GM15510 (cell line): ENCODE data around the gene TRRAP.

Source experiments
- POLR2A ChIP-seq: IDR thresholded peaks from 3 replicates; pipeline ENCODE4 v1.6.1; 2011; ENCODE audit warnings: borderline replicate concordance; ENCODE audit not compliant: insufficient read length; ENCODE audit errors: extremely low read depth

The TRRAP gene

DNA sequence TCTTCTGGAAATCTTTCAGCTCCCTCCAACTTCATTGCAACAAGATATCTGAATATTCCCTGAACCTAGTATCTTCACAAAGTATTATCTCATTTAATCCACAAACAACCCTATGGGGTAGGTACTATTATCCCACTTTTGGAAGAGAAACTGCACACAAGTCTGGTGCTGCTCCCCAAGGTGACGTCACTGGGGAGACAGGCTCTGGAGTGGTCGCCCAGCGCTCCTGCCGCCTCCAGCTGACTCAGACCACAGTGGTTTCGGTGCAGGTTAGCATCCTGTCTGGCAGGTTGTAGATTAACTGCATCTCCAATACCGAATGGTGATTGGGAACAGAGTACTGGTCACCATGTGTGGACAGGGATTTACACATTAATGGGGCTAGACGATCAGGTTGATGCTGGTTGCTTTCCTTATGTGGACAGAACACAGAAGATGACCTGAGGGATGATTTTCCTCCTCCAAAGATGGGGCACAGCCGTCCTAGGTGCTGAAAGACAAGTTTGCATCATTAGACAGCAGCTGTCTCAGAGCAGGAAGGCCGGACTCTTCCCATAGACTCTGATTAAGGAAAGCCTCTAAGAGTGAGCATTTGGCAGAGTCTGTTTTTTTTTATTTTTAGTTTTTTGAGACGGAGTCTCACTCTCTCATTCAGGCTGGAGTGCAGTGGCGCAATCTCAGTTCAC, 128.6 kb downstream of the TRRAP start:
- no peak for TF ChIP-seq POLR2A

DNA sequence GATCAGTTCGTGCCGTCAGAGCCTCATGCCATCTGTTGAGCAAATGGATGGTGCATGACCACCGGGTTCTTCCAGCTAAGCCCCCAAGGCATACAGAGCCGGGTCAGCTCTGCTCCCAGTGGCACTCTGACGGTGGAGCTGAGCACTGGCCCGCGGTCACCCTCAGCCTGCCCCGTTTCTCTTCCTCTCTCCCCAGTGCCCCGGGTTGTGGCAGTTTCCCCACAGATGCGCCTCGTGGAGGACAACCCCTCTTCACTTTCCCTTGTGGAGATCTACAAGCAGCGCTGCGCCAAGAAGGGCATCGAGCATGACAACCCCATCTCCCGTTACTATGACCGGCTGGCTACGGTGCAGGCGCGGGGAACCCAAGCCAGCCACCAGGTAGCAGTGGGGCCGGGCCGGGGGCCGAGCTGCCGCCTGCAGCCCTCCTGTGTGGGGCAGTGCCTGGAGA, 129.9 kb downstream of the TRRAP start:
- no peak for TF ChIP-seq POLR2A

DNA sequence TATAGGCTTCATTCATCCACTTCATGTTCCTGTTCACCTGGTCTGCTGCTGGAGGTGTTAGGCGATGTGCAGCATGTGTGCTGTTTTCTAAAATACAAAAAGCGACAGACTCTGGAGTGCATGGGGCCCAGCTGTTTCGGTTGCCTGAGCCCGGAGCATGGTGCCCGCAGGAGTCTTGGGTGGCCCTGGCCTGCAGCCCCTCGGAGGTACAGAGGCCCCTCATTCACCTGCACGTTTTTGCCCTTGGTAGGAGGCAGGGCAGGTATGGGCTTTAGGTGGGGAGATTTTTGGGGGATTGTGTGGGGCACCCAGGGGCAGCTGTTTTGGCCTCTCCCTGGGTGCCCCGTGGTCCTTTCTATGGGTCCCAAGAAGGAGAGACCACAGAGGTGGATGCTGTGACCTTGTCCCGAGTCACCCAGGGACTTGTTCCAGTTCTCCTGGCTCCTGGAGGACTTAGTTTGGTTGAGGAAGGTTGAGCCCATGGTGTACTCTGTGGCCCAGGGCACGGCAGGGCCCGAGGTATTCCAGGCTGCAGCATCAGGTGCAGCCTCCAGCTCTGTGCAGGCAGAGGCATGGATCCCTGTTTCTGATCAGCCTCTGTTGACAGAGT, 130.7 kb downstream of the TRRAP start:
- TF ChIP-seq POLR2A, result no peak

DNA sequence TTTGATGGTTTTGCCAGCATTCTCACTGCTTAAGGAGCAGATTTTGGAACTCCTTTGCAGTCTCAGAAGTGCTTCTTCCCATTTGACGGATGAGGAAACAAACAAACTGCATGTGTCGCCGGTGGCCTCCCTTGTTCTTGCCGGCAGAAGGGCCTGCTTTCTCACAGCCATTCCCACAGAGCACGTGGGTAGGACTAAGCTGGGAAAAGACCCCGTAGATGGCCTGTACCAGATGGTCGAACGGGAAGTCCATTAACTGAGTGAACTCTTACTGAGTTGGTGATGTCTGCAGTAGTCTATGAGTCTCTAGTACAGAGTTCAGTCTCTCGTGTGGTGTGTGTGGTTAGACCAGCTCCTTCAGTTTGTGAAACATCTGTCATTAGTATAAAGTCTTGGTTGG, 131.9 kb downstream of the TRRAP start:
- no peak for TF ChIP-seq POLR2A

DNA sequence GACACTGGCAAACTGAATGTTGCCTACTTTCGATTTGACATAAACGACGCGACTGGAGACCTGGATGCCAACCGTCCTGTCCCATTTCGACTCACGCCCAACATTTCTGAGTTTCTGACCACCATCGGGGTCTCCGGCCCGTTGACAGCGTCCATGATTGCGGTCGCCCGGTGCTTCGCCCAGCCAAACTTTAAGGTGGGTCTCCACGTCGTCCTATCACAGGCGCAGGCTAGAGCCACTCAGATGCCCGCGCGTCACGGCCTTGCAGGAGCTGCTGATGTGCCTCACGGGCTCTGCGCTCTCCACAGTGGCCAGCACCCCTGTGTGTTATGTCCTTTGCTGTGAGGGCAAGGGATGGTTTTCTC, 133.0 kb downstream of the TRRAP start:
- TF ChIP-seq POLR2A, result no peak

DNA sequence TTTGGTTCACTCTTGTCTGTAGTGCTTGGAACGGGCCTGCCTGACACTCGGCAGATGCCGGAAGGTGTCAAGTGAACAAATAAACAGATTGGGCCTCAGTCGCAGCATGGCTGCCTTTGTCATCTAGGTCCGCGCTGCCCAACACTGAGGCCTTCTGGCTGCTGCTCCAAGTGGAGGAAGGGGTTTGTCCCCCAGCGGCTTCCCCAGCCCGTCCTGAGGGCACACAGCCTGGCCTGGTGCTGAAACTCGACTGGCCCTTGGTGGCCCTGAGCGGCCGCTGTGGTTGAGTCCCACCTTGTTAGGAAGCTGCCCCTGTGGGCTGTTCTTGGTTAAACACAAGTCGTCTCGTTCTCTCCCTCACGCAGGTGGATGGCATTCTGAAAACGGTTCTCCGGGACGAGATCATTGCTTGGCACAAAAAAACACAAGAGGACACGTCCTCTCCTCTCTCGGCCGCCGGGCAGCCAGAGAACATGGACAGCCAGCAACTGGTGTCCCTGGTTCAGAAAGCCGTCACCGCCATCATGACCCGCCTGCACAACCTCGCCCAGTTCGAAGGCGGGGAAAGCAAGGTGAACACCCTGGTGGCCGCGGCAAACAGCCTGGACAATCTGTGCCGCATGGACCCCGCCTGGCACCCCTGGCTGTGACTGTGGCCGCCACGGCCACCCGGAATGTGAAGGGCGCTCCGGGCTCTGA, 133.5 kb downstream of the TRRAP start:
- TF ChIP-seq POLR2A, result no peak

DNA sequence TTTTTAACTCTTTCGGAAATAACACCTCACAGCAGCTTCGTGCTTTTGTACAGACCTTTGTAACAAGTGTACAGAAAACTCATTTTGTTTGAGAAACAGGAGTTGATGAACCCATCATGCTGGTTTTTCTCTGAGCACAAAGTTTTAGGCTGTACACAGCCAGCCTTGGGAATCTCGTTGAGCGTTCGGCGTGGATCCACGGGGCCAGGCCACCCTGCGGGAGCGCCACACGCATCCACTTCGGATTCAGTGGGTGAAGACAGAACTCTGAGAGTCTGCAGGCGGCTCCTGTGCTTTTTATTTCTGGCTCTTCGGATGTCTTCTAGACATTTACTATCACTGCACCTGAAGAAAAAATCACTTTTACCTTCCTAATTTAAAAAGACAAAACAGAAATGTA, 134.4 kb downstream of the TRRAP start:
- TF ChIP-seq POLR2A, result no peak

DNA sequence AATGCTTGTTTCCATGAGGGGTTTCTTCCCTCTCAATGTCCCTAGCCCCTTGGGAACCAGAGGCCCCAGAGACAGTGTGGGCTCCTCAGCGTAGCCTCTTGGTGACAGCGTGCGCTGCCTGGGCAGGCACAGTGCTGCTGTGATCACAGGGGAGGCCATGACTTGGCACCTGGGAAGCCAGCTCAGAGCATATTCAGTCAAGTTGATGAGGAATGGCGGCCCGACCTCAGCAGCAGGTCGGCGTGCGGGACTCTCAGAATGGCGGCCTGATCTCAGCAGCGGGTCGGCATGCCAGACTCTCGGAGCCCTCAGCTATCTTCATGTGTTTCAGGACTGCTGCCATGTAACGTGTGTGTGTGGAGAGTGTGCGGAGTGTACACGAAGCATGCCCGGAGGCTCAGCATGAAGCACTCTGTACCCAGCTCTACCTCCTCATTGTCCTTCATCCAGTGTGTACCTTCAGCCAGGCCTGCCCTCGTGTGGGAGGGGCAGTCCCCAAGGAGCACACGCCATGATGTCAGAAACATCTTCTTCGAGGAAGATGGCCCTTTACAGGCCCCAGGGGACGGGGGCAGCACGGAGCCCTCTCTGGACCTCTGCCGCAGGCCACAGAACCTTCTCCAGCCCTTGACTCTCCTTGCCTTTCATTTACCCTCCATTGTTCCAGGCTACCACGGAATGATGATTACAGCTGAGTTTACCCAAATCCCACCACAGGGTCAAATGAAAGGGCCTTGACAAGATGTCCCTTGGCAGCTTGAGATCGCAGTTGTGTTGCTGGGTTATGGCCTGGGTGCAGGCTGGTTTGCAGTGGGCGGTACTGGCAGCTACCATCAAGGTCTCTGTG, 135.2 kb downstream of the TRRAP start:
- TF ChIP-seq POLR2A, result no peak

DNA sequence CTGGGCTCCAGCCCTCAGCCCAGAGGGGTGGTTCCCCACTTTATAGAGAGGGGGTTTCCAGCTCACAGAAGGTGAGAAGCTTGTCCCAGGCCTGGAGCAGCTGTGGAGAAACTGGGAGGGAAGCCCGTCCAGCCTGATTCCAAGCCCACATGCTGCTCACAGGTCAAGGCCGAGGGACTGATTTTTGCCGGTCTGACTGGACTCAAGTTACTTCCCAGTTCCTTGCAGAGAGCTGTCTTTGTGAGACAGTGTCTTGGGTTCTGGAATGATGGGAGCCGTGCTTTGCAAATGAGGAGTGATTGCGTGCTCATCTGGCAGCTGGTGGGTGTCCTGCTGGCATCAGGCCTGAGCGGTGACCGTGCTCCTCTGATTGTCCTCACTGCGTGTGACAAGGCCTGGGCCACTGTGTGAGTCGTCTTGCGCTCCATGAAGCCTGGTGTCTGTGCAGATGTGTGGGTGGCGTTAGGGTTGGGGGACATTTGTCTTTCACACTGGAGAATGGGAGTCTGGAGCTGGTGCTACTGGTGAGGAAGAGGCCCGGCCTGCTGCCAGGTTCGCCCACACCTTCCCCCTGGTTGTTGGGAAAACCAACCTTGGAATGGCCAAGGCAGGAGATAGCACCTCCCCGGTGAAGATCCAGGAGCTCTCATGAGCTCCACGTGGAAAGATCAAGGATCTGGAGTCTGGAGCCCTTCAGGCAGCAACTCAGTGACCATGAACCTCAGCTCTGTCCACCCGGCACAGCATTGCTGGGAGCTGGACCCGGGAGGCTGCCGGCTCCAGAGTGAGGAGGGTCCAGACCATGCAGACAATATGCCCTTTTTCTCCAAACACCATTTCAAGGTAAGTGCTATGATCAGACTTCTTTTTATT, 136.0 kb downstream of the TRRAP start:
- no peak for TF ChIP-seq POLR2A

DNA sequence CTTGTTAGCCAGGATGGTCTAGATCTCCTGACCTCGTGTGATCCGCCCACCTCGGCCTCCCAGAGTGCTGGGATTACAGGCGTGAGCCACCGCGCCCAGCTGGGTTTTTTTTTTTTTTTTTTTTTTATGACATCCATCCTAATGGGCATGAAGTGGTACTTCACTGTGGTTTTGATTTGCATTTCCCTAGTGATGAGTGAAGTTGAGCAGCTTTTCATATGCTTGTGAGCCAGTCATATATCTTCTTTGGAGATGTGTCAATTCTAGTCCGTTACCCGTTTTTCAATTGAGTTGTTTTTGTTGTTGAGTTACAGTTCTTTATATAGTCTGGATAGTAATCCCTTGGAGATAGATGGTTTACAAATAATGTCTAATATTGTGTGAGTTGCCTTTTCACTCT, 137.9 kb downstream of the TRRAP start:
- no peak for TF ChIP-seq POLR2A

DNA sequence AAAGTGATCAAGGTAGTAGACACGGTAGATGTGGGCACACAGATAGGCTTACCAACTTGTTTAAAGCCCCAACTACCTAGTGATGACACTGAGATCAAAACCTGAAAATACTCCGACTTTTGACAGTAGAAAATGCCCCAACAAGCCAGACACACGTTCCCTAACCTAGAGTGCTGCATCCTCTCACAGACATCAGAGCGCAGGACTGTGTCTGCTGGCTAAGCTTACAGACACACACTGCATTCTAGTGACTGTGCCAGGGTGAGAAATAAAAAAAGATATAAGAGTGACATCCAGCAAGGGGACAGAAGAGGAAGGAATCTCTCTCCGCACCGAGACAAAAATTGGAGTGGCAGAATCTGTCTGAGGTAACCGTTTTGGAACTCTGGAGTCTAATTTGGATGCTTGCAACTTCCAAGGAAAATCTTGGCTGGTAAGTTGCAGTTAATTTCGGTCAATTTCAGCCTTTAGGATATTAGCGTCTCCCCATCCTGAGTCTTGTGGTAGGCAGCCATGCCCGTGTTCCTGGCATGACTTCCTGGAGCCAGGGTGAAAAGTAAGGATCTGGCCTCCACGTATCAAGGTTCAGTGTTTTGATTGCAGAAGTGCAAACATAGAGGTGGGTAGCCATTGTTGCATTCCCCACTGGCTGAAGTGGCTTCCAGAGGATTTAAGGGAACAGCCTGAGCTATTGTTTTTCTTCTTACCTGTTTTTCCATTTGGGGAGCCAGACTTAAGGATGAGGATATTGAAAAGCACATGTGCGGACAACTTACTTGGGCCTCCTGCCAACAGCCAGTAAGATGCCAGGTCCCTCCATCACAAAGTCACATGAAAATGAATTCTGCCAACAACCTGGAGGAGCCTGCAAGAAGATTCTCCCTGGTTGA, 141.4 kb downstream of the TRRAP start:
- no peak for TF ChIP-seq POLR2A

DNA sequence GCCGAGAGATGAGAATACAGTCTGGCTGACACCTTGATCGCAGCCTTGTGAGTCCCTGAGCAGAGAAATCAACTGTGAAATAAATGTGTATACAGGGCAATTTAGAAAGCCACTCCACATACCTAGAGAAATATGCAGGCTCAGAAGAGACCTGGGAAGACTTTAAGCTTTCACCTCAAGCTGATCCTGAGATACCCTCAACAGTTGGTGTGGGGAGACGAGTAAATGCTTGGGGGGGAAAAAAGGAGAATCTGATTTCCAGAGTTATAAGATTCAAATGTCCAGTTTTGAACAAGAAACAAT, 142.0 kb downstream of the TRRAP start:
- TF ChIP-seq POLR2A, result no peak

DNA sequence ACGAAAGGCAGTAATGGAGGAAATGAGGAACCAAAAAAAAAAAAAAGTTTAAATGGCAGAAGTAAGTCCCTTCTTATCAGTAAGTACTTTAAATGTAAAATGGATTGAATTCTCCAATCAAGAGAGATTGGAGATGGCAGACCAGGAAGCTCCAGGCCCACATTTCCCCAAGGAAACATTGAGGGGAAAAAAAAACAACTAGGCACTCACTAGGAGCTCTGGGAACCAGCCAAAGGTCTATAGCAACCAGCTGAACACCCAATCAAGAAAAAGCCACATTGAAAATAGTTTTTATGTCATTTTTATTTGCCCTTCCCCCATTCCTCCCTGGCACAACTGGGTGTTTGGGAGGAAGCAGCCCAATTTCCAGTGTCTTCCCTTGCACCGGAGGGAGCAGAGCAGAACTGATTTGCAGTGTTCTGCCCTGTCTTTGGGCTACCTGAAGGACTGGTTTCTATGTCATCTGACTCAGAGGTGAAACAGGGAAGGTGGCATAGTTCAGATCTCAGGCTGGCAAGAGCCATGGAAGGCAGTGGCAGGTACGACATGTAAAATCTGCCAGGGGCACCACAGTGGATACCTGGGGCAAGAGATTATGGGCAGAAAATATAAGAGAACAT, 143.7 kb downstream of the TRRAP start:
- TF ChIP-seq POLR2A, result no peak

DNA sequence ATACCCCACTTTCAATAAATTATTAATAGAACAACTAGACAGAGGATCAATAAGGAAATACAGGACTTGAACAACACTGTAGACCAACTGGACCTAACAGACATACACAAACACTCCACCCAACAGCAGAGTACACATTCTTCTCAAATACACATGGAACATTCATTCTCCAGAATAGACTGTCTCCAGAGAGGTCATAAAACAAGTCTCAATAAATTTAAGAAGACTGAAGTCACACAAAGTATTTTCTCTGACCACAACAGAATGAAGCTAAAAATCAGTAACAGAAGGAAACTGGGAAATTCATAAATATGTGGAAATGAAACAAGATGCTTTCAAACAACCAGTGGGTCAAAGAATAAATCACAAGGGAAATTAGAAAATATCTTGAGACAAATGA, 145.7 kb downstream of the TRRAP start:
- TF ChIP-seq POLR2A, result no peak

DNA sequence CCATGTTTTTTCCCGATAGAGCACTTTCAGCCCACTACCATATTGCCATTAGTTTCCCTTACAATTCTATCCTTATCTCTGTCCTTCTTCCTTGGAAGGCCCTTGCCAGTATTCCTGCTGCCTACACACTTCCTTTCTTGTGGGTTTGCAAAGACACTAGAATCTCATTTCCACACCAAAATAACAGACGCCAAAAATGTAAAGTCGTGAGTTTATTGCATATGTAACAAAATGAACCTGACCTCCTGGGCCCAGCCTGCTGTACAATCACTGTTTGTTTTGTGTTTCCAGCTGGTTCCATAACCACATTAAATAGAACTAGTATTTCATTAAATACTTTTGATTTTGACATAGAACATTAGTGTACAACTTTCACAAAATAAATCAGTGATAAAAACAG, 148.9 kb downstream of the TRRAP start:
- TF ChIP-seq POLR2A, result no peak
